ENCODE results near the gene AUNIP.

- TF ChIP-seq, protein P1, sequence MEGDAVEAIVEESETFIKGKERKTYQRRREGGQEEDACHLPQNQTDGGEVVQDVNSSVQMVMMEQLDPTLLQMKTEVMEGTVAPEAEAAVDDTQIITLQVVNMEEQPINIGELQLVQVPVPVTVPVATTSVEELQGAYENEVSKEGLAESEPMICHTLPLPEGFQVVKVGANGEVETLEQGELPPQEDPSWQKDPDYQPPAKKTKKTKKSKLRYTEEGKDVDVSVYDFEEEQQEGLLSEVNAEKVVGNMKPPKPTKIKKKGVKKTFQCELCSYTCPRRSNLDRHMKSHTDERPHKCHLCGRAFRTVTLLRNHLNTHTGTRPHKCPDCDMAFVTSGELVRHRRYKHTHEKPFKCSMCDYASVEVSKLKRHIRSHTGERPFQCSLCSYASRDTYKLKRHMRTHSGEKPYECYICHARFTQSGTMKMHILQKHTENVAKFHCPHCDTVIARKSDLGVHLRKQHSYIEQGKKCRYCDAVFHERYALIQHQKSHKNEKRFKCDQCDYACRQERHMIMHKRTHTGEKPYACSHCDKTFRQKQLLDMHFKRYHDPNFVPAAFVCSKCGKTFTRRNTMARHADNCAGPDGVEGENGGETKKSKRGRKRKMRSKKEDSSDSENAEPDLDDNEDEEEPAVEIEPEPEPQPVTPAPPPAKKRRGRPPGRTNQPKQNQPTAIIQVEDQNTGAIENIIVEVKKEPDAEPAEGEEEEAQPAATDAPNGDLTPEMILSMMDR (IDR thresholded peaks at IDR 0.05; ENCODE audit: insufficient read depth, low read length): no peak
- no peak for TF ChIP-seq SPI1 (IDR thresholded peaks at IDR 0.05; ENCODE audit: borderline replicate concordance, low read depth)
- no peak for TF ChIP-seq POLR2AphosphoS5 (IDR thresholded peaks at IDR 0.05; ENCODE audit: low read depth)
- TF ChIP-seq, protein P2, sequence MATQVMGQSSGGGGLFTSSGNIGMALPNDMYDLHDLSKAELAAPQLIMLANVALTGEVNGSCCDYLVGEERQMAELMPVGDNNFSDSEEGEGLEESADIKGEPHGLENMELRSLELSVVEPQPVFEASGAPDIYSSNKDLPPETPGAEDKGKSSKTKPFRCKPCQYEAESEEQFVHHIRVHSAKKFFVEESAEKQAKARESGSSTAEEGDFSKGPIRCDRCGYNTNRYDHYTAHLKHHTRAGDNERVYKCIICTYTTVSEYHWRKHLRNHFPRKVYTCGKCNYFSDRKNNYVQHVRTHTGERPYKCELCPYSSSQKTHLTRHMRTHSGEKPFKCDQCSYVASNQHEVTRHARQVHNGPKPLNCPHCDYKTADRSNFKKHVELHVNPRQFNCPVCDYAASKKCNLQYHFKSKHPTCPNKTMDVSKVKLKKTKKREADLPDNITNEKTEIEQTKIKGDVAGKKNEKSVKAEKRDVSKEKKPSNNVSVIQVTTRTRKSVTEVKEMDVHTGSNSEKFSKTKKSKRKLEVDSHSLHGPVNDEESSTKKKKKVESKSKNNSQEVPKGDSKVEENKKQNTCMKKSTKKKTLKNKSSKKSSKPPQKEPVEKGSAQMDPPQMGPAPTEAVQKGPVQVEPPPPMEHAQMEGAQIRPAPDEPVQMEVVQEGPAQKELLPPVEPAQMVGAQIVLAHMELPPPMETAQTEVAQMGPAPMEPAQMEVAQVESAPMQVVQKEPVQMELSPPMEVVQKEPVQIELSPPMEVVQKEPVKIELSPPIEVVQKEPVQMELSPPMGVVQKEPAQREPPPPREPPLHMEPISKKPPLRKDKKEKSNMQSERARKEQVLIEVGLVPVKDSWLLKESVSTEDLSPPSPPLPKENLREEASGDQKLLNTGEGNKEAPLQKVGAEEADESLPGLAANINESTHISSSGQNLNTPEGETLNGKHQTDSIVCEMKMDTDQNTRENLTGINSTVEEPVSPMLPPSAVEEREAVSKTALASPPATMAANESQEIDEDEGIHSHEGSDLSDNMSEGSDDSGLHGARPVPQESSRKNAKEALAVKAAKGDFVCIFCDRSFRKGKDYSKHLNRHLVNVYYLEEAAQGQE (IDR thresholded peaks at IDR 0.05; ENCODE audit: insufficient replicate concordance, low read depth): no peak
- TF ChIP-seq GABPA (IDR thresholded peaks at IDR 0.05; ENCODE audit: low read depth): no peak
These were observed 13.6 kb downstream of the AUNIP start for GRCh38 chr1:25845664-25846063.
